C4-2B (cell line): ENCODE measurements around the gene DDX6.
"Not testable (repeated sequence)": the region's sequence is repeated elsewhere in the genome, so short reads cannot be mapped to it uniquely, and the experiment has no call there.

ENCODE experiments used
- CTCF ChIP-seq: fragments of 450-650 bp; conservative IDR thresholded peaks from 2 replicates; pipeline ENCODE4 v1.5.1; 2017; ENCODE audit warnings: mild to moderate bottlenecking
- ZFX ChIP-seq: fragments of 450-650 bp; IDR thresholded peaks from 2 replicates; pipeline ENCODE4 v1.6.1; 2017

- not testable (repeated sequence) for TF ChIP-seq CTCF, ZFX
These were observed 73.7 kb downstream of the DDX6 start for GRCh38 chr11:118717221-118717620.
